Cardiac fibroblast (primary cell): ENCODE data around the gene FOCAD.
"Not testable (repeated sequence)": the region's sequence is repeated elsewhere in the genome, so short reads cannot be mapped to it uniquely, and the experiment has no call there.

Experiments used
- DNase-seq, 2 donors: peaks; one replicate each; pipeline versions ENCODE4 v3.0.0 to v3.0.0-alpha.2; 2010; ENCODE audit warnings: low read depth in 2 of 2
- H3K4me3 ChIP-seq, 2 donors: replicated peaks in 1 of 2; 1 replicate in 1 of 2; 2 replicates in 1 of 2; pipeline ENCODE4 v1.5.1; 2011; ENCODE audit warnings: low read depth in 2 of 2, low read length in 2 of 2, mild to moderate bottlenecking in 2 of 2, moderate library complexity in 1 of 2
- TF ChIP-seq, protein P1 (sequence below): IDR thresholded peaks from one replicate; pipeline ENCODE4 v1.5.1; 2011; ENCODE audit warnings: low read depth, mild to moderate bottlenecking, low read length, inconsistent platforms

FOCAD gene

DNA sequence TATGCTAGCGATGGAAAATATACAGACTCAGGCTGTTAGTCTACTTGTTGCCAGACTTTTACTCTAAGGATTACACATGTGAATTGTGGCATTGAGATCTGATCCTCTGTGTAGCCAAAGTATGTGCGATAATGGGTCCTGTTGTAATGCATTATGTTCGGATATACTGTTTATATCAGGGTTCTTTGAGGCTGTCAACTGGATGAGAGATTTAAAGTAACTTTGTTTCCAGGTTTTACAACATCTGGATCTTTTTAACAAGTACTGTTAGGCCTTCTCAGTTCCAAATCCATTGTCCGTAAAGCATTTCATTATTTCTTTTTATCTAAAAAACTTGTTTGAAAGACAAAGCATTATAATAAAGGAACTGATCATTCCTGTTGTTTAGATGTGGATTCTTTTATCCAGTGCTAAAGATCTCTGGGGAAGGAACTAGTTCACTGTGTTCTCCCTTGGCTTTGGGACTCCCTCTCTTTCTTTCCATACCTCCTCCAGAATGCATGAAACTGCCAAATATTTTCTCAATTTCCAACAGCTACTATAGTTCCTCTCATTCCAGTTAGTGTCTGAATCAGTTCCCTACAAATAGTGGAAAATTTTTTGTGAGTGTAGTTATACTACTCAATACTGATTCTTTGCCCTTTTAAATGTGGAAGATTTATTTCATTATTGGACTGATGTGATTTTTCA lies 278.6 kb downstream of the FOCAD start:
- no peak for DNase-seq
- no peak overlapping the region for H3K4me3 ChIP-seq
- TF ChIP-seq, protein P1, sequence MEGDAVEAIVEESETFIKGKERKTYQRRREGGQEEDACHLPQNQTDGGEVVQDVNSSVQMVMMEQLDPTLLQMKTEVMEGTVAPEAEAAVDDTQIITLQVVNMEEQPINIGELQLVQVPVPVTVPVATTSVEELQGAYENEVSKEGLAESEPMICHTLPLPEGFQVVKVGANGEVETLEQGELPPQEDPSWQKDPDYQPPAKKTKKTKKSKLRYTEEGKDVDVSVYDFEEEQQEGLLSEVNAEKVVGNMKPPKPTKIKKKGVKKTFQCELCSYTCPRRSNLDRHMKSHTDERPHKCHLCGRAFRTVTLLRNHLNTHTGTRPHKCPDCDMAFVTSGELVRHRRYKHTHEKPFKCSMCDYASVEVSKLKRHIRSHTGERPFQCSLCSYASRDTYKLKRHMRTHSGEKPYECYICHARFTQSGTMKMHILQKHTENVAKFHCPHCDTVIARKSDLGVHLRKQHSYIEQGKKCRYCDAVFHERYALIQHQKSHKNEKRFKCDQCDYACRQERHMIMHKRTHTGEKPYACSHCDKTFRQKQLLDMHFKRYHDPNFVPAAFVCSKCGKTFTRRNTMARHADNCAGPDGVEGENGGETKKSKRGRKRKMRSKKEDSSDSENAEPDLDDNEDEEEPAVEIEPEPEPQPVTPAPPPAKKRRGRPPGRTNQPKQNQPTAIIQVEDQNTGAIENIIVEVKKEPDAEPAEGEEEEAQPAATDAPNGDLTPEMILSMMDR, result no peak

DNA sequence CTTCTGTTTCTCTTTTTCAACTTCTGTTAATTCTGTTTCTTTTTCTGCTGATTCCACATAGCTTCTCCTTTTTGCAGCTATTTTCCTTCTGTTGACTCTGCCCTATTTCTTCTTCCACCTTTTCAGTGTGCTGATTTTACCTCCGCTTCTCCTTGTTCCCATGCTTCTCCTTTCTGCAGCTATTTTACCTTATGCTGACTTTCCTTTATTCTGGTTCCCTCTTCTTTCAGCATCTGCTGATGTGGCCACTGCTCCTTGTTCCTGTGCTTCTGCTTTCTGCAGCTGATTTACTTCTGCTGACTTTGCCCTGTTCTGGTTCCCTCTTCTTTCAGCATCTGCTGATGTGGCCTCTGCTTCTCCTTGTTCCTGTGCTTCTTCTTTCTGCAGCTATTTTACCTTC lies 288.6 kb downstream of the FOCAD start:
- no peak for DNase-seq
- TF ChIP-seq, protein P1, result no peak
- H3K4me3 ChIP-seq, result no peak overlapping the region

DNA sequence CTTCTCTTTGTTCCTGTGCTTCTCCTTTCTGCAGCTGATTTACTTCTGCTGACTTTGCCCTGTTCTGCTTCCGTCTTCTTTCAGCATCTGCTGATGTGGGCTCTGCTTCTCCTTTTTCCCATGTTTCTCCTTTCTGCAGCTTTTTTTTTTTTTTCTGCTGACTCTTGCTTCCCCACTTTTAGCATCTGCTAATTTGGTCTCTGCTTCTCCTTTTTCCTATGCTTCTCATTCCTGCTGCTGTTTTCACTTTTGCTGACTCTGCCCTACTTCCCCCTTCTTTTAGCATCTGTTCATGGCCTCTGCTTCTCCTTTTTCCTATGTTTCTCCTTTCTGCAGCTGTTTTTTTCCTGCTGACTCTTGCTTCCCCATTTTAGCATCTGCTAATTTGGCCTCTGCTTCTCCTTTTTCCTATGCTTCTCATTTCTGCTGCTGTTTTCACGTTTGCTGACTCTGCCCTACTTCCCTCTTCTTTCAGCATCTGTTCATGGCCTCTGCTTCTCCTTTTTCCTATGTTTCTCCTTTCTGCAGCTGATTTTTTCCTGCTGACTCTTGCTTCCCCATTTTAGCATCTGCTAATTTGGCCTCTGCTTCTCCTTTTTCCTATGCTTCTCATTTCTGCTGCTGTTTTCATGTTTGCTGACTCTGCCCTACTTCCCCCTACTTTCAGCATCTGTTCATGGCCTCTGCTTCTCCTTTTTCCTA lies 289.3 kb downstream of the FOCAD start:
- DNase-seq, H3K4me3 ChIP-seq: not testable (repeated sequence)

DNA sequence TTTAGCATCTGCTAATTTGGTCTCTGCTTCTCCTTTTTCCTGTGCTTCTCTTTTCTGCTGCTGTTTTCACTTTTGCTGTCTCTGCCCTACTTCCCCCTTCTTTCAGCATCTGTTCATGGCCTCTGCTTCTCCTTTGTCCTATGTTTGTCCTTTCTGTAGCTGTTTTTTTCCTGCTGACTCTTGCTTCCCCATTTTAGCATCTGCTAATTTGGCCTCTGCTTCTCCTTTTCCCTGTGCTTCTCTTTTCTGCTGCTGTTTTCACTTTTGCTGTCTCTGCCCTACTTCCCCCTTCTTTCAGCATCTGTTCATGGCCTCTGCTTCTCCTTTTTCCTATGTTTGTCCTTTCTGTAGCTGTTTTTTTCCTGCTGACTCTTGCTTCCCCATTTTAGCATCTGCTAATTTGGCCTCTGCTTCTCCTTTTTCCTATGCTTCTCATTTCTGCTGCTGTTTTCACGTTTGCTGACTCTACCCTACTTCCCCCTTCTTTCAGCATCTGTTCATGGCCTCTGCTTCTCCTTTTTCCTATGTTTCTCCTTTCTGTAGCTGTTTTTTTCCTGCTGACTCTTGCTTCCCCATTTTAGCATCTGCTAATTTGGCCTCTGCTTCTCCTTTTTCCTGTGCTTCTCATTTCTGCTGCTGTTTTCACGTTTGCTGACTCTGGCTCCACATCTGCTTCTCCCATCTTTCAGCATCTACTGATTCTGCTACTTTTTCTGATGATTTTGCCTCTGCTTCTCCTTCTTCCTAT lies 290.3 kb downstream of the FOCAD start:
- not testable (repeated sequence) for DNase-seq, H3K4me3 ChIP-seq

DNA sequence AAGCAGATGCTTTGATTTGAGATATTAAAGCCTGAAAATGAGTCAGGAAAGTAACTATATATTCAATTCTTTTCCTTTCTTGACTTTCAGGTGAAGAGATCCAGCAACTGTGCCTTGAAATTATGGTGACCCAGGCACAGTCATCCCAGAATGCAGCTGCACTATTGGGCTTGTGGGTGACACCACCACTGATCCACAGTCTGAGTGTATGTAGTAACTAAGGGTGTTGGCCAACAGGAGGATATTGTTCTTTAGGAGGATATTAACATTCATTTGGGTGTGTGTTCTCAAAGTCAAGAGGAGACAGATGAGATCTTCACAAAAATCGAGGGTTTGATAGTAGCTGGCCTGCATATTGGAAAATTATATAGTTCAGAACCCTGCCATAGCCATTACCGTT lies 294.2 kb downstream of the FOCAD start:
- H3K4me3 ChIP-seq, result no peak overlapping the region
- no peak for DNase-seq
- TF ChIP-seq, protein P1, result no peak

DNA sequence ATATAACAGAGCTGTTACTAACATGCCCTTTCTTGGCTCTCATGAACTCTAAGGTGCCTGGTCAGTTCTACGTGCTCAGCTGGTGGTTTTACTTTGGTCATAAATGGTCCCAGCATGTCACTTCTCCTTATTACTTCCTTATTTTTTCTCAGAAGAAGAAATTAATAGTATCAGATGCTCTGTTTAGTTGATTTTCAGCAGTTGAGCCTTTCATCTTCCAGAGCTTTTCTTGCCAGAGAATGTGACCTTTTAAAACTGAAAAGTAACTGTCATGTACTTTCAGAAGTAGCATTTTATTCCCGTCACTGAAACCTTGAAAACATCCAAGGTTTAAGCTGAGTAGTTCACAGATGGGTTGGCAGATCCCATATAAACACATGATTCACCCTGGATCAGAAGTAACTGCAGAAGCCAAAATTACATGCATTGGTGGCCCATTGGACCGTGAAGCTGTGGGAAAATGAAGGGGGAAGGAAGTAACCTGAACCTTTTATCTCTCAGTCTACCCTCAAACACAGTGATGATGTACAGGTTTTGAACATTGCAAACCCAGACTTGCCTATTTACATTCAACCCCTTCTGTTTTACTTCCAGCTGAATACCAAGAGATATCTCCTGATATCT lies 296.9 kb downstream of the FOCAD start:
- DNase-seq, result peak; percentile 60 to 63
- no peak overlapping the region for H3K4me3 ChIP-seq
- TF ChIP-seq, protein P1, result no peak

DNA sequence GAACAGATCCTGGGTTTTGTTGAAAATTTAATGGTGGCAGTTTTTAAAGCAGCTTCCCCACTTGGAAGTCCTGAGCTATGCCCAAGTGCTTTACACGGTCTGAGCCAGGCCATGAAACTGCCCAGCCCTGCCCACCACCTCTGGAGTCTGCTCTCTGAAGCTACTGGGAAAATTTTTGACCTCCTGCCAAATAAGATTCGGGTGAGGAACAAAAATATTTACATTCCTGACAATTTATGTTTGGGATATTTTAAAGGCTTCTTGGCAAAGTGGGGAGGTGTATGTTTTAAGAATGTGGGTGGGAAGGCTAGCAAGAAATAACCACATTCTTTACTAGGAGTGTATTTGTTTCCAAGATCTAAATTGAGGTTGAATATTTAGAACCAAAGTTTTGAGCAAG lies 297.4 kb downstream of the FOCAD start:
- TF ChIP-seq, protein P1, result no peak
- H3K4me3 ChIP-seq, result no peak overlapping the region
- peak; percentile 60 to 87 for DNase-seq
